Measurements from ENCODE around the gene SLC45A3. TPM values are rescaled to one million over a fixed set of nuclear protein-coding genes. Genes with fewer than 3 reads are reported as not detected.
"Not testable (repeated sequence)": the region's sequence is repeated elsewhere in the genome, so short reads cannot be mapped to it uniquely, and the experiment has no call there.

The SLC45A3 gene
- total and polyA plus RNA-seq, 2 donors: 2.3 to 4.8 TPM

- H3K27ac ChIP-seq (ENCODE audit: low read depth): no peak overlapping the region
- H3K36me3 ChIP-seq (ENCODE audit: insufficient read depth): no peaks in the 10 kb centered on the region
- no peak overlapping the region for H3K4me3 ChIP-seq (ENCODE audit: low read depth, low read length)
- no peak for DNase-seq (ENCODE audit: extremely low spot score)
- H3K4me1 ChIP-seq (ENCODE audit: insufficient read depth): no peaks in the 10 kb centered on the region
- 50% methylated on average over 20 of the region's 20 CpGs for WGBS
These were observed 21.2 kb downstream of the SLC45A3 start for GRCh38 chr1:205658943-205659581.

- no peaks in the 10 kb centered on the region for H3K4me1 ChIP-seq (ENCODE audit: insufficient read depth)
- no peaks in the 10 kb centered on the region for H3K36me3 ChIP-seq (ENCODE audit: insufficient read depth)
- no peak overlapping the region for H3K27ac ChIP-seq (ENCODE audit: low read depth)
- DNase-seq (ENCODE audit: extremely low spot score): no peak
- no peak overlapping the region for H3K4me3 ChIP-seq (ENCODE audit: low read depth, low read length)
- 55% methylated on average over 2 of the region's 2 CpGs for WGBS
These were observed 24.1 kb downstream of the SLC45A3 start for GRCh38 chr1:205656236-205656635.

GRCh38 chr1:205652984-205653383 is 27.3 kb downstream of the SLC45A3 start:
- 48% methylated on average over 11 of the region's 11 CpGs for whole genome bisulfite sequencing
- Histone ChIP-seq H3K27ac (ENCODE audit: low read depth) (no peak overlapping the region), H3K4me3 (ENCODE audit: low read depth, low read length) (no peak overlapping the region), H3K36me3 (ENCODE audit: insufficient read depth) (no peaks in the 10 kb centered on the region), H3K4me1 (ENCODE audit: insufficient read depth) (no peaks in the 10 kb centered on the region)
- DNase-seq (ENCODE audit: extremely low spot score): no peak

GRCh38 chr1:205650241-205650640 is 30.1 kb downstream of the SLC45A3 start:
- Histone ChIP-seq H3K4me1 (ENCODE audit: insufficient read depth) (no peaks in the 10 kb centered on the region), H3K36me3 (ENCODE audit: insufficient read depth) (no peaks in the 10 kb centered on the region), H3K4me3 (ENCODE audit: low read depth, low read length) (no peak overlapping the region), H3K27ac (ENCODE audit: low read depth) (no peak overlapping the region)
- DNase-seq (ENCODE audit: extremely low spot score): no peak
- 85% methylated on average over 1 of the region's 1 CpG for WGBS

- no peak for DNase-seq (ENCODE audit: extremely low spot score)
- Histone ChIP-seq H3K4me3 (ENCODE audit: low read depth, low read length) (no peak overlapping the region), H3K4me1 (ENCODE audit: insufficient read depth) (no peaks in the 10 kb centered on the region), H3K27ac (ENCODE audit: low read depth) (no peak overlapping the region), H3K36me3 (ENCODE audit: insufficient read depth) (no peaks in the 10 kb centered on the region)
- WGBS: 87% methylated on average over 8 of the region's 8 CpGs
These were observed 34.8 kb downstream of the SLC45A3 start for GRCh38 chr1:205645519-205645918.

- no peaks in the 10 kb centered on the region for H3K4me1 ChIP-seq (ENCODE audit: insufficient read depth)
- no peak overlapping the region for H3K27ac ChIP-seq (ENCODE audit: low read depth)
- H3K36me3 ChIP-seq (ENCODE audit: insufficient read depth): no peaks in the 10 kb centered on the region
- DNase-seq (ENCODE audit: extremely low spot score): no peak
- 96% methylated on average over 2 of the region's 2 CpGs for WGBS
- no peak overlapping the region for H3K4me3 ChIP-seq (ENCODE audit: low read depth, low read length)
These were observed 37.5 kb downstream of the SLC45A3 start for GRCh38 chr1:205642679-205643307.

- 86% methylated on average over 1 of the region's 1 CpG for WGBS
- H3K27ac ChIP-seq (ENCODE audit: low read depth): no peak overlapping the region
- DNase-seq (ENCODE audit: extremely low spot score): no peak
- H3K4me1 ChIP-seq (ENCODE audit: insufficient read depth): no peaks in the 10 kb centered on the region
- H3K36me3 ChIP-seq (ENCODE audit: insufficient read depth): no peaks in the 10 kb centered on the region
- H3K4me3 ChIP-seq (ENCODE audit: low read depth, low read length): no peak overlapping the region
These were observed 40.7 kb downstream of the SLC45A3 start for GRCh38 chr1:205639567-205639966.

GRCh38 chr1:205637854-205638468 is 42.3 kb downstream of the SLC45A3 start:
- 90% methylated on average over 9 of the region's 9 CpGs for WGBS
- no peaks in the 10 kb centered on the region for H3K36me3 ChIP-seq (ENCODE audit: insufficient read depth)
- no peaks in the 10 kb centered on the region for H3K4me1 ChIP-seq (ENCODE audit: insufficient read depth)
- no peak for DNase-seq (ENCODE audit: extremely low spot score)
- H3K4me3 ChIP-seq (ENCODE audit: low read depth, low read length): no peak overlapping the region
- no peak overlapping the region for H3K27ac ChIP-seq (ENCODE audit: low read depth)

- WGBS: 21% methylated on average over 4 of the region's 4 CpGs
- no peak for DNase-seq (ENCODE audit: extremely low spot score)
- Histone ChIP-seq H3K36me3 (ENCODE audit: insufficient read depth) (no peaks in the 10 kb centered on the region), H3K4me3 (ENCODE audit: low read depth, low read length) (no peak overlapping the region), H3K27ac (ENCODE audit: low read depth) (no peak overlapping the region), H3K4me1 (ENCODE audit: insufficient read depth) (no peaks in the 10 kb centered on the region)
These were observed 43.6 kb downstream of the SLC45A3 start for GRCh38 chr1:205636732-205637131.

GRCh38 chr1:205636138-205636530 is 44.2 kb downstream of the SLC45A3 start:
- H3K27ac ChIP-seq (ENCODE audit: low read depth); H3K4me1 ChIP-seq (ENCODE audit: insufficient read depth); H3K36me3 ChIP-seq (ENCODE audit: insufficient read depth); H3K4me3 ChIP-seq (ENCODE audit: low read depth, low read length); DNase-seq (ENCODE audit: extremely low spot score): not testable (repeated sequence)
- 76% methylated on average over 7 of the region's 7 CpGs for WGBS

GRCh38 chr1:205633421-205633976 is 46.8 kb downstream of the SLC45A3 start:
- no peak overlapping the region for H3K27ac ChIP-seq (ENCODE audit: low read depth)
- 82% methylated on average over 6 of the region's 6 CpGs for WGBS
- H3K4me1 ChIP-seq (ENCODE audit: insufficient read depth): no peaks in the 10 kb centered on the region
- no peak overlapping the region for H3K4me3 ChIP-seq (ENCODE audit: low read depth, low read length)
- no peaks in the 10 kb centered on the region for H3K36me3 ChIP-seq (ENCODE audit: insufficient read depth)
- DNase-seq (ENCODE audit: extremely low spot score): no peak

GRCh38 chr1:205632669-205633169 is 47.6 kb downstream of the SLC45A3 start:
- 66% methylated on average over 3 of the region's 3 CpGs for WGBS

GRCh38 chr1:205631768-205632668 is 48.3 kb downstream of the SLC45A3 start, which contains the start of gene ELK4:
TSS of gene ELK4 (minus strand) at chr1:205632011. CDS start at chr1:205623882, 8,129 bp downstream.
- Histone ChIP-seq H3K36me3 (ENCODE audit: insufficient read depth) (no peaks in the 10 kb centered on the region), H3K4me1 (ENCODE audit: insufficient read depth) (no peaks in the 10 kb centered on the region), H3K27ac (ENCODE audit: low read depth) (peak within 1 kb of the TSS; percentile 100), H3K4me3 (ENCODE audit: low read depth, low read length) (peak within 1 kb of the TSS; percentile 98)
- peak; percentile 96 for DNase-seq (ENCODE audit: extremely low spot score)
- 1% methylated on average over 83 of the region's 83 CpGs for WGBS

More at GRCh38 chr1:205632669-205633169, 47.6 kb downstream of the SLC45A3 start:
- no peak for DNase-seq (ENCODE audit: extremely low spot score)
- no peaks in the 10 kb centered on the region for H3K4me1 ChIP-seq (ENCODE audit: insufficient read depth)
- no peak overlapping the region for H3K27ac ChIP-seq (ENCODE audit: low read depth)
- no peak overlapping the region for H3K4me3 ChIP-seq (ENCODE audit: low read depth, low read length)
- H3K36me3 ChIP-seq (ENCODE audit: insufficient read depth): no peaks in the 10 kb centered on the region

All from urinary bladder (tissue), 4 donors.